GM19468 (cell line): ENCODE results near the gene ABCC3.

Experiments used
- ATAC-seq: cut with Tn5 transposase; IDR thresholded peaks from one replicate; pipeline ENCODE4 v1.9.1; 2021; ENCODE audit warnings: mild to moderate bottlenecking, moderate library complexity, moderate number of reproducible peaks; ENCODE audit not compliant: unreplicated experiment; ENCODE audit errors: extremely low read depth

The ABCC3 gene

GRCh38 chr17:50605429-50605828 lies 29.3 kb upstream of the ABCC3 start:
- no peak for ATAC-seq

- no peak for ATAC-seq
Observed at GRCh38 chr17:50607522-50608175, 27.0 kb upstream of the ABCC3 start.

GRCh38 chr17:50608700-50609379 lies 25.8 kb upstream of the ABCC3 start:
- no peak for ATAC-seq

GRCh38 chr17:50609380-50610074 lies 25.2 kb upstream of the ABCC3 start:
- ATAC-seq = no peak

GRCh38 chr17:50611634-50612033 lies 23.0 kb upstream of the ABCC3 start:
- ATAC-seq = no peak

- no peak for ATAC-seq
Observed at GRCh38 chr17:50612281-50612680, 22.4 kb upstream of the ABCC3 start.

- ATAC-seq = no peak
Observed at GRCh38 chr17:50613007-50613992, 21.4 kb upstream of the ABCC3 start.

GRCh38 chr17:50614471-50615051 lies 20.1 kb upstream of the ABCC3 start:
- no peak for ATAC-seq

- ATAC-seq = no peak
Observed at GRCh38 chr17:50615828-50616227, 18.9 kb upstream of the ABCC3 start.

GRCh38 chr17:50618300-50618699 lies 16.4 kb upstream of the ABCC3 start:
- ATAC-seq = no peak

- ATAC-seq = no peak
Observed at GRCh38 chr17:50618941-50619340, 15.7 kb upstream of the ABCC3 start.

- no peak for ATAC-seq
Observed at GRCh38 chr17:50619489-50619888, 15.2 kb upstream of the ABCC3 start.

- no peak for ATAC-seq
Observed at GRCh38 chr17:50620237-50620636, 14.4 kb upstream of the ABCC3 start.

- ATAC-seq = no peak
Observed at GRCh38 chr17:50620858-50621257, 13.8 kb upstream of the ABCC3 start.

- no peak for ATAC-seq
Observed at GRCh38 chr17:50621574-50622031, 13.1 kb upstream of the ABCC3 start.

GRCh38 chr17:50624321-50624934 lies 10.3 kb upstream of the ABCC3 start:
- no peak for ATAC-seq

GRCh38 chr17:50625032-50625871 lies 9.4 kb upstream of the ABCC3 start:
- ATAC-seq = no peak

GRCh38 chr17:50626037-50626574 lies 8.6 kb upstream of the ABCC3 start:
- ATAC-seq = no peak
